Activated T-cell treated with anti-CD3 and anti-CD28 coated beads, Interleukin-2, amount 50 U/mL, for 4 hours (primary cell): ENCODE results near the gene AARS1. TPM values are rescaled to one million over a fixed set of nuclear protein-coding genes. Genes with fewer than 3 reads are reported as not detected.
"Not testable (repeated sequence)": the region's sequence is repeated elsewhere in the genome, so short reads cannot be mapped to it uniquely, and the experiment has no call there.

Experiments
- ATAC-seq, 2 donors: fragments of 200-7000 bp; cut with Tn5 transposase; one replicate each; pipeline ENCODE4 v1.10.0; 2021
- DNase-seq: peaks from one replicate; pipeline ENCODE4 v3.0.0-alpha.2; 2020
- H3K27me3 Mint-ChIP-seq: one replicate; pipeline ENCODE4 v1.8.0; 2021; ENCODE audit warnings: low read depth, mixed read lengths
- H3K36me3 Mint-ChIP-seq: one replicate; pipeline ENCODE4 v1.8.0; 2022; ENCODE audit warnings: mixed read lengths; ENCODE audit not compliant: insufficient read depth
- H3K4me1 Mint-ChIP-seq: one replicate; pipeline ENCODE4 v1.8.0; 2021; ENCODE audit warnings: low read depth, mixed read lengths
- H3K4me3 Mint-ChIP-seq: one replicate; pipeline ENCODE4 v1.8.0; 2021; ENCODE audit warnings: mild to moderate bottlenecking, moderate library complexity, mixed read lengths
- H3K9me3 Mint-ChIP-seq: one replicate; pipeline ENCODE4 v1.8.0; 2021; ENCODE audit warnings: mixed read lengths
- total RNA-seq, 3 donors: library from RNA; stranded (reverse); gene quantifications; one replicate each; pipeline ENCODE4 v1.2.1, GENCODE V29; 2021

The AARS1 gene
- total RNA-seq, 3 donors from 2014 or later = 130 to 168 (median 139) TPM

- not testable (repeated sequence) for H3K9me3 Mint-ChIP-seq, H3K4me1 Mint-ChIP-seq, DNase-seq, ATAC-seq, H3K27me3 Mint-ChIP-seq, H3K4me3 Mint-ChIP-seq
- peaks cover 15% of the 10 kb centered on the region for H3K36me3 Mint-ChIP-seq
Observed at GRCh38 chr16:70223971-70224513, 65.3 kb downstream of the AARS1 start.

GRCh38 chr16:70223216-70223615 lies 66.1 kb downstream of the AARS1 start:
- H3K36me3 Mint-ChIP-seq = peaks cover 14% of the 10 kb centered on the region
- H3K27me3 Mint-ChIP-seq, ATAC-seq, H3K4me1 Mint-ChIP-seq, DNase-seq, H3K9me3 Mint-ChIP-seq, H3K4me3 Mint-ChIP-seq: not testable (repeated sequence)

- not testable (repeated sequence) for ATAC-seq, H3K27me3 Mint-ChIP-seq, DNase-seq, H3K9me3 Mint-ChIP-seq, H3K4me1 Mint-ChIP-seq, H3K4me3 Mint-ChIP-seq
- peaks cover 11% of the 10 kb centered on the region for H3K36me3 Mint-ChIP-seq
Observed at GRCh38 chr16:70222574-70222973, 66.7 kb downstream of the AARS1 start.

GRCh38 chr16:70218586-70218985 lies 70.7 kb downstream of the AARS1 start:
- not testable (repeated sequence) for H3K36me3 Mint-ChIP-seq, DNase-seq, H3K9me3 Mint-ChIP-seq, H3K4me3 Mint-ChIP-seq, H3K27me3 Mint-ChIP-seq, H3K4me1 Mint-ChIP-seq, ATAC-seq

GRCh38 chr16:70206382-70206781 lies 82.9 kb downstream of the AARS1 start:
- H3K4me3 Mint-ChIP-seq = not testable (repeated sequence)

GRCh38 chr16:70204668-70205405 lies 84.5 kb downstream of the AARS1 start:
- ATAC-seq, H3K9me3 Mint-ChIP-seq, H3K4me3 Mint-ChIP-seq, DNase-seq, H3K4me1 Mint-ChIP-seq, H3K27me3 Mint-ChIP-seq: not testable (repeated sequence)
- peaks cover 11% of the 10 kb centered on the region for H3K36me3 Mint-ChIP-seq

More at GRCh38 chr16:70206382-70206781, 82.9 kb downstream of the AARS1 start:
- not testable (repeated sequence) for H3K4me1 Mint-ChIP-seq, DNase-seq, ATAC-seq, H3K9me3 Mint-ChIP-seq, H3K27me3 Mint-ChIP-seq
- H3K36me3 Mint-ChIP-seq = peaks cover 14% of the 10 kb centered on the region

GRCh38 chr16:70204010-70204409 lies 85.3 kb downstream of the AARS1 start:
- H3K9me3 Mint-ChIP-seq, H3K4me3 Mint-ChIP-seq, DNase-seq, H3K4me1 Mint-ChIP-seq, ATAC-seq, H3K27me3 Mint-ChIP-seq, H3K36me3 Mint-ChIP-seq: not testable (repeated sequence)

- not testable (repeated sequence) for H3K27me3 Mint-ChIP-seq, H3K4me3 Mint-ChIP-seq, DNase-seq, H3K4me1 Mint-ChIP-seq, H3K36me3 Mint-ChIP-seq, ATAC-seq, H3K9me3 Mint-ChIP-seq
Observed at GRCh38 chr16:70203508-70203907, 85.8 kb downstream of the AARS1 start.

Other genes starting within 250 kb of the AARS1 start
- gene PDPR, start 175.2 kb downstream of the AARS1 start, total RNA-seq = 10 to 100 TPM; 15.9 to 34.6 (median 20.9) TPM
- gene CLEC18C, start 115.7 kb downstream of the AARS1 start, total RNA-seq = under 1 TPM in 2 of 3 donors, not detected in 1; 0.38 to 0.53 TPM
- 10 to 100 TPM; 50.9 to 52.4 (median 52.2) TPM for gene EXOSC6, start 37.6 kb downstream of the AARS1 start, total RNA-seq
- gene DDX19B, start 9.7 kb upstream of the AARS1 start, total RNA-seq = 10 to 100 TPM; 19.7 to 24.4 (median 21.8) TPM
- gene DDX19A, start 57.4 kb upstream of the AARS1 start, total RNA-seq = 10 to 100 TPM; 77.5 to 86.6 (median 78.7) TPM
- 10 to 100 TPM; 15.0 to 18.1 (median 15.6) TPM for gene ST3GAL2, start 149.6 kb upstream of the AARS1 start, total RNA-seq
- 10 to 100 TPM; 17.7 to 20.5 (median 19.2) TPM for gene FCSK, start 165.1 kb upstream of the AARS1 start, total RNA-seq
- 10 to 100 TPM; 24.0 to 31.6 (median 29.3) TPM for gene COG4, start 234.0 kb upstream of the AARS1 start, total RNA-seq
- 100 to 1,000 TPM; 647 to 745 (median 710) TPM for gene SF3B3, start 234.3 kb upstream of the AARS1 start, total RNA-seq